ENCODE data around the gene MYH7. TPM values are rescaled to one million over a fixed set of nuclear protein-coding genes. Genes with fewer than 3 reads are reported as not detected.

The MYH7 gene
- polyA plus RNA-seq, 1 of the 3 experiments (the other 2 are of a cell fraction) = not detected

GRCh38 chr14:23433457-23433856 lies 2.0 kb downstream of the MYH7 start:
- Histone ChIP-seq H3K27me3 (ENCODE audit: insufficient read depth) (peaks cover 7% of the 10 kb centered on the region; the same call in 1 of the 2 replicates), H3K9ac (no peak overlapping the region), H2AFZ (ENCODE audit: low read depth) (no peak overlapping the region), H3K79me2 (ENCODE audit: insufficient read depth) (no peaks in the 10 kb centered on the region), H3K9me3 (no peaks in the 10 kb centered on the region), H3K27ac (ENCODE audit: low read depth in 2 of 2, low read length in 1 of 2) (no peak overlapping the region), H3K9me2 (no peaks in the 10 kb centered on the region), H3F3A (replicated peaks; ENCODE audit: insufficient read depth) (no peaks in the 10 kb centered on the region), H3K4me2 (no peak overlapping the region), H3K4me1 (ENCODE audit: control insufficient read depth in 1 of 2, insufficient read depth in 2 of 2, low read depth in 1 of 2, low read length in 1 of 2) (no peaks in the 10 kb centered on the region; a peak in 1 of 4 replicates), H3K4me3 (ENCODE audit: low read depth in 2 of 2, low read length in 1 of 2) (no peak overlapping the region), H3K36me3 (replicated peaks in 1 of 2; ENCODE audit: control insufficient read depth in 1 of 2, insufficient read depth in 2 of 2, low read length in 1 of 2) (no peaks in the 10 kb centered on the region), H4K20me1 (ENCODE audit: insufficient read depth) (no peaks in the 10 kb centered on the region)
- TF ChIP-seq FOXJ3 (CRISPR knock-in tag; IDR thresholded peaks at IDR 0.05) = no peak
- TF ChIP-seq CTCF (IDR thresholded peaks at IDR 0.05) = no peak
- no peak for TF ChIP-seq MEF2A (IDR thresholded peaks at IDR 0.05; ENCODE audit: borderline replicate concordance, low read depth)
- no peak for TF ChIP-seq RCOR1 (IDR thresholded peaks at IDR 0.05; ENCODE audit: low read length)
- TF ChIP-seq EZH2phosphoT487 (IDR thresholded peaks at IDR 0.05; ENCODE audit: borderline replicate concordance, low read depth) = no peak
- TF ChIP-seq ELF1 (IDR thresholded peaks at IDR 0.05) = no peak
- TF ChIP-seq REST (IDR thresholded peaks at IDR 0.05; ENCODE audit: low read depth, low read length) = no peak
- TF ChIP-seq GABPA (IDR thresholded peaks at IDR 0.05; ENCODE audit: low read depth) = no peak
- no peak for TF ChIP-seq USF1 (IDR thresholded peaks at IDR 0.05; ENCODE audit: borderline replicate concordance, low read depth)
- no peak for TF ChIP-seq PBX3 (IDR thresholded peaks at IDR 0.05)
- TF ChIP-seq YY1 (IDR thresholded peaks at IDR 0.05; ENCODE audit: low read depth) = no peak
- no peak for DNase-seq
- POLR2A ChIA-PET = no interaction called here
- WGBS (ENCODE audit: low lambda C conversion rate) = 75% methylated on average over 3 of the region's 10 CpGs
- CTCF ChIA-PET = no interaction called here
